Left renal pelvis (tissue), 4 donors: Measurements from ENCODE around the gene DPP6. TPM values are rescaled to one million over a fixed set of nuclear protein-coding genes. Genes with fewer than 3 reads are reported as not detected.

Experiments
- DNase-seq, 4 donors: peaks; one replicate each; pipeline ENCODE4 v3.0.0-alpha.2; 2013; ENCODE audit warnings: low read depth in 4 of 4, low spot score in 3 of 4
- polyA plus RNA-seq, 4 donors: library from polyadenylated mRNA; unstranded; fragments of 120-200 nt; gene quantifications; one replicate each; pipeline ENCODE4 v1.2.1, GENCODE V29; 2013; ENCODE audit not compliant: insufficient read length in 4 of 4

The DPP6 gene
- polyA plus RNA-seq, 4 donors = 43.7 to 155 (median 50.3) TPM

DNA sequence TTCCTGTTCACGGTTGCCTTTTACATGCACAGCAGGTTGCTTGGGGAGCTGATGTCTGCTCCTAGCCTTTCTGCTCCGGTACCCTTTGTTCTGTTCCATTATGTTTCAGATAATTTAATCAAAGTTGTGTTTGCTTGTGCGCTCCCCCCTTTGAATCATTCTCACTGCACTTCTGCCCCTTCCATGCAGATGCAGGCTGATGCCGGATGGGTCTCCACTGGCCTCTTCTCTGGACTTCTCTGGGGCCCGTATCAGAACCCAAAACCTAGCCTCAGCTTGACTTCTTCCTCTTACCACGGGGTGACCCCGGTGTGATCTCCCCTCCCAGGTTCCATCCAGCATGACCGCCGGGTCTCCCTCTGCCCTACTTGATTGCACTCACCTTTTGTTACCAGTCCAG lies 272.0 kb downstream of the DPP6 start:
- no peak for DNase-seq

DNA sequence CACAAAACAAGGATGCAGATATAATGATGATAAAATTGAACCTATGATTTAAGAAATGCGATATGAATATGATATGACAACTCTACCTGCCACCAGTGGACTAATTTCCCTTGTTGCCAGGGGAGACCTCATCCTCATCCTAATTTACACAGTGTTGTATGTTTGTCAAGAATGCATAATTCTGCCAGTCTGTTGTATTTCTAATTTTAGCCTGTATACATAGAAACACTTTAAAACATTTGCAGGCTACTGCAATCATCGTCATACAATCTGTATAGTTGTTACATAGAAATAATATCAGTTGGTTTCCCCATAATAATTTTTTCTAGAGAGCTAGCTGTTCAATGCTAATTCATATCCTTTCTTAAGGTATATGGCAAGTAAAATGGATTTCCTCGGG lies 274.2 kb downstream of the DPP6 start:
- no peak for DNase-seq

DNA sequence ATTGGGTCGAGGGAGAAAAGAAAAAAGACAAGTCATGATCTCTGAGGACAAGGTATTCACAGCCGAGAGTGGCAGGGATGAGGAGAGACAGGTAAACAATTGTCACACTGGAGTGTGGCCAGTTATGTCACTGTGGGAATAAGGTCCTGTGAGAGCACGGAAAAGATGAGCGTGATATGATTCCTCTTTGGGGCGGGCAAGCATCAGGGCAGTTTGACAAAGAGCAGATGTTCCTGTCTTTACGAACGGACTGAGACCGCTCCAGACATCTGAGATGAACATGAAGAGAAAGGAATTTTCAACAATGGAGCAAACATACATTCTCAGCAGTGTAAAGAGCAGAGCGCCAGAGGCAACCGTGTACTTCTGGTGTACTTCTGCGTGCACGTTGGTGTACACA lies 278.1 kb downstream of the DPP6 start:
- no peak for DNase-seq

DNA sequence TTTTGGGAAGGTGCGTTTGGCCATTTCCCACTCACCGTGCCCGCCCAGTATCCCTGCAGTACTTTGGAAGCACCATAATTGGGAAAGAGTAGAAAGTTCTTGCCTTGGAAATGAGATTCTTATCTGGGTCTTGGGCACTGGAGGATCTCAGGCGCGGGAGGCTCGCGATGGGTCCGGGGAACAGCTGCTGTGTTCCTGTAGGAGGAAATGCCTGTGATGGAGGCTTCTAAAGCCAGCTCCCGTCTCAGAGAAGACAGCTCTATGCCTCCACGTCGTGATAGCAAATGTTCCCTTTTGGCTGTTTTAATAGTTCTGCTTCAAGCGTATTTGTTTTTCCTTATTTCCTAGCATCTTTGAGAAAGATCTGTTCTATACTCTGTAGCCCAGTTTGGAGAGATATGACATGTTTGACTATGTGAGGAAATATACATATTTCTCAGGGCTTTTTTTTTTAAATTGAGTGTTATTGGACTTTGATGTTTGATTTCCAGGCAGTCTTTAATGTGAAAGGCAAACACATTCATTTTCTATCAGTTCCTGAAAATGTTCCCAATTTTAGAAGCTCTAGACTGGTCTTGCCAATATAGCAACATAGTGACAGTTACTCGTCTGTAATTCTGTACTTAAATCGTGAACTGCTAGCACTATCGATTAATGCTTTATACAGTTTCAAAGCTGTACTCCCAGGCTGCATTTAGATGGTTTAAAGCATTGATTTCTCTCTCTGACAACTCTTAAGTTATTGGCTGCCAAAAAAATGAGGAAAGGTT lies 280.8 kb downstream of the DPP6 start:
- DNase-seq = no peak

DNA sequence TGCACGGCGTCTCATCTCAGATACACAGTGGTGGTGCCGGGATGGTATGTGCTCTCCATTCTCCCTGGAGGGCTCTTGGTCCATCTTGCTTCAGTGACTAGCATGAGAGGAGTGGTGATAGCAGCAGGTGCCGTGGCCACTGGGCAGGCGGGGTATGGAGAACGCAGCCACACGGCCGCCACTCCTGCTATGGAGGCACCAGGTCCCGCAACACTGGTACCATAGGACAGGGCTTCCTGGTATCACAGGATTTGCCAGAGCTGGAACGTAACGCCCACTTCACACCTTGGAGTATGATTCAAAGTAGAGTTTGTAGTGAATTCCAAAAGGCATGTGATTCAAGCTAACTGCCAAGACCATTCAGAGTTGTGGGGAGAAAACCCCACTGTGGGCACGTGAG lies 284.1 kb downstream of the DPP6 start:
- no peak for DNase-seq

DNA sequence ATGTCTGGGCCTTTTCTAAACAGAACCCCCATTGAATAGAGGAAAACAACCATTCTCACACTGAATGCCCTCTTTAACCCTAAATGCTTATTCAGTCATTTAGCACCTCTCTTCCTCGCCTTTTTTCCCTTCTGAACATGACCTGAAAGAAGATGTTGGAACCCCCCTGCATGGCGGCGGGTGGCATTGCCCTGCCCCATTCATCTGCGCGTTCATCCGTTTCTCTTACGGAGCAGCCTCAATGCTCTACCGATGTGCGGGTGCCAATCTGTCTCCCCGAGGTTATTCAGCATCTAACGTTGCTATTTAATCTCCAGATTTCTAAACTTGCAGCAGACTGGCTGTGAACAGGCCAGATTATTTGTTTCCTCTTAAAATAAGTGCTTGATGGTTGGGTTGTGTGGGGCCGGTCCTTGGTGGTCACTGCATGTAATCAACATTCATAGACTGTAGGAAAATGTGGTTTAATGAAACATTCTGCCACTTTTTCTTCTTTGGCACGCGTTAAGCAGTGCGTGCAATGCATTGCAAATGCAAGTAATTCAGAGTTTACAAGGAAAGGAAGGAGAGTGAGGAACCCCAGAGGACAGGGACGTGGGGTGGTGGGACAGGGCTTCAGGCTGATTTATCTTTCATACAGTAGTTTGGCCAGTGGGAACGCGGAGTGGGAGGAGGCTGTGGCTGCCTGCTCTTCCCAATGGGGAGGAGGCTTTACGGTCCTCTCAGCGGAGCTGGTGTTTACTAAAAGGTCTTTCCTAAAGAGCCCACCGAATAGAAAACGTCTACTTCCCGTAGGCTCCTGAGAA lies 286.7 kb downstream of the DPP6 start:
- DNase-seq = no peak

DNA sequence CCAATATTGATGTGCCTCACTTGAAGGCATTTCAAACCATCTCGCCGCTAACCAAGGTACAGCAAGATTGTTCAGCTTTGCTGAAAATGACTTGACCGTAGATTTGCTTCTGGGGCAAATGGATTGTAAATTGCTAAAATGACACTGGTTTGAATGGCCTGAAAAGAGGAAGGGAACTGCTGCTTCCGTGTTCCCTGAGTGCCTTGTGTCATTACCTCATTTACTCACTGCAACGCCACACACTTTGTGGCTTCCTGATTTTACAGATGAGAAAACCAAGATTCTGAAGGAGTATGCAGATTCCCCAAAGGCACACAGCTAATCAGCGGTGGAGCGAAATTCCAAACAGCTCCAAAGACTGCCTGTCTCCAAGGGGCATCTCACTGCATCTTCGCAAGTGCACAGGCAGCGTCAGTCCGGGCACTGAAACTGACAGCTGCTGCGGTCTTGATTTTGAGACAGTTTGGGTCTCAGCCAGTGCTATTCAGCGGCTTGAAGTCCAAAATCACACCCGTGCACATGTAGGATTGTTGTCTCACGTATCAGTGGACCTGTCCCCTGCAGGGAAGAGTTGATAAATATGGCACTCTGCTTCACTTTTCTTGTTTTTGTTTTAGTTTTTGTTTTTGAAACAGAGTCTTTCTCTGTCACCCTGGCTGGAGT lies 290.9 kb downstream of the DPP6 start:
- no peak for DNase-seq

DNA sequence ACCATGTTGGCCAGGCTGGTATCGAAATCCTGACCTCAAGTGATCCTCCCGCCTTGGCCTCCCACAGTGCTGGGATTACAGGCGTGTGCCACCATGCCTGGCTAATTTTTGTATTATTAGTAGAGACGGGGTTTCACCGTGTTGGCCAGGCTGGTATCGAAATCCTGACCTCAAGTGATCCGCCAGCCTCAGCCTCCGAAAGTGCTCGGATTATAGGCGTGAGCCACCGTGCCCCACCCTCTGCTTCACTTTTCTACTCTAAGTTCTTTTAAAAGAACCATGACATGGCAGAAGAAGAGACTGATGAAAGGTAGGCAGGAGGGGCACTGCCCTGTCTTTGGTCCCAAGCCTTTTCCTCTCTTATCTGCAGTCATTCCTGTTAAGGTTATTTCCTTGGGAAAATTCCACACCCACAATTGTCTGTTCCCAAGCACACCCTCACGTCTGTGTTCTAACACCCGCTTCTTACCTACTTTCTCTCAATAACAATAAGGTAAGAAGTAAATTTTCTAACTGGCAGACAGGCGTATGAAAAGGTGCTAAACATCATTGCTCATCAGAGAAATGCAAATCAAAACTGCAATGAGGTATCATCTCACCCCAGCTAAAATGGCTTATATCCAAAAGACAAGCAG lies 291.7 kb downstream of the DPP6 start:
- no peak for DNase-seq

DNA sequence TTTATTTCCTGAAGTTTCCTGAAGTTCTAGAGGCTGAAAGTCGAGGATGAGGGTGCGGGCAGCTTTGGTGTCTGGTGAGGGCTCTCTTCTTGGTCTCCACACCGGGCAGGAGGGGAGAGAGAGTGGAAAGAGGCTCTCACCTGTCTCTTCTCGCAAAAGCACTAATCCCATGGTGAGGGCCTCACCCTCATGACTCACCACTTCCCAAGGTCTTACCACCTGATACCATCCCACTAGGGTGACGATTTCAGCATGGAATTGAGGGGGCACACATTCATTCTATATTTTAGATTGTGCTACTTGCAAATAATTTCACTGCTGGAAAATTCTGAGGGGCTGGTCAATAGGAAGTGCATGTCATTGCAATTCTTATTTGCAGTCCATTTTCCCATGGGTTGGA lies 292.9 kb downstream of the DPP6 start:
- no peak for DNase-seq

DNA sequence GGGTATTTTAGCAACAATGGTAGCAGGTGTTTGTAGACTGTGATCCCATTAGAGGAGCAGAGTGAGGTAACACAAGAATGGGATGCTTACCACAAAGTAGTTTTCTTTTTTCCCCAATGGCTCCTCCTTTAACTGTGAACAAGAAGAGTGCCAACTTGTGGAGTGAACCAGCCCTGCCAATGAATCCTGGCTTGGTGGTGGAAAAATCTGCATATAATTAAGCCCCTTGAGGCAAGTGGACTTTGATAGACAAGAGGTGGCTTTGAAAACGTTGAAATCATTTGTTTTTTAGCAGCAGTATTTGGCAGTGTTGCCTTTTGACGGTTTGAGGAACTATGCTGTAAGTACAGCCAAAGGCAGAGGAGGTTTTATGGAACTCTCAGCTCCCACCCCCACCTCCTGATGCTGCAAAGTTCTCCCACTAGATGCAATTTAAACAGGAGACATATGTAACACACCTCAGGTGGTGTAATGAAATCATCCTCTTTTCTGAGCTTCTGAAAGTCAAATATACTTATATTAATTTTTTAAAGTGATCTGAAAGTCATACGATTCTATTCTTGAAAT lies 295.6 kb downstream of the DPP6 start:
- DNase-seq = no peak

DNA sequence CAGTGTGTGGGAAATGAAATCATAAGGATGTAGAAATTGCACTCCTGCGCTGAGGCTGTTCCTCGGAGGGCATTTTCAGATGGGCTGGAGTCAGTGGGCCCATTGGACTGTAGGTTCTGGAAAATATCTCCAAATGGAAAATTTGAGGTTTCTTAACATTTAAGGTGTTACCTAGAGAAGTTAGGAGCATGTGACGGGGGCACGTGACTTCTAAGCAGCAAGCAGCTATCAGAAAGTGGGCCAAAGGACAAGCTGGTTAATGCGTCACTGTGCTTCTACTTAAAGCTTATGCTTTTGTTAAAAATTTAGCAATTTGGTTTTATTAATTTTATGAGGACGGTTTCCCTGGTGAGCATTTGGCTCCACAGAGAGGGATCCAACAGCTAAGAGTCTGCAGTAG lies 298.7 kb downstream of the DPP6 start:
- DNase-seq = no peak

DNA sequence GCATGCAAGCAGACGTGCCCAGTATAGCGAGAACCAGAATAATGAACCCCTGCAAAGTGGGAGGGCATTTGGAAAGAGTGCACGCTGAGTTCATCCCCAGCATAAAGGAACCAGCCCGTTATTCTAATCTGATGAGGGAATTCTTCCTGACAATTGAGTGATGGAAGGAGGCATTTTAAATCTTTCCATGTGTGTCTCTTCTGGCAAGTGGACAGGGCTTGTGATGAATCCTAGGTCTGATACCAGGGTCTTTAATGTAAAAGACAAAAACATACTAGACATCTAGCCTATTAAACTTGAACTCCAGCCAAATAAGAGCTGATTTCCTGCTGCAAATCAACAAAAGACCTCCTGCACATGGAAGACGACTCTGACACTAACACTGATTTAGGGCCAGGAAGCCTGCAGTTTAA lies 301.2 kb downstream of the DPP6 start:
- no peak for DNase-seq

DNA sequence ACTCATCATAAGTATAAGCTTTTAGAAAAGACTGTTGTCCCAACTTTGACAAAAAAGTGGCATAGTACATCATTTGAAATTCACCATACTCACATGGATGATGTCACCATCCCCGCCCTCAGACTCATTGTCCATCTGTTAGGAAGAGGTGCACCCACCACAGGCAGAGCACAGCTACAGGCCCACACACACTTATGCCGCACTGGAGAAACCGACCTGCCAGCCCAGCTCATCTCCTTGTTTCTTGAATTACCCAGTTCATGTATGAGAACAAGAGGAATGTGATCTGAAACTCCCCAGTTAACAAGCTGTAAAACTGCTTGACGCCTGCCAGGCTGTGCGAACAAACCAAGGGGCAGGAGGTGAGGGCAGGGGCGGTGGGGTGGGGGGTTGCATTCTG lies 312.0 kb downstream of the DPP6 start:
- no peak for DNase-seq

DNA sequence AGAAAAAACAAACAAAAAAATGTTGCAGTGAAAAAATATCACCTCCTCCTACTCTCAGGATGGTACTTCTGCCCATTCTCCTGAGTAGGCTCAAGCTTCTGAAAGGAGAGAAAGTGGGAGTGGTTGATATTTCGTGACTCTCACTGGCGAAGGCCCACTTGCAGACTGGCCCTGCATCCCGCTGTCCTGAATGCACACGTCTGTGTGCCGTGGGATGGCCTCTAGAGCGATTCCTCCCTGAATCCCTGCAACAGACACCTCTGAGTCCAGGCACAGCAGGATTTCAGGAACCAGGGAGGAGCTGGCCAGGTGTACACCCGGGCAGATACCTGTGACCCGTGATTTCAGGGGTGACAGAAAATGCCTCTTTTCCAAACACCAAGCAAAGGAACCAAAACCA lies 319.2 kb downstream of the DPP6 start:
- no peak for DNase-seq

DNA sequence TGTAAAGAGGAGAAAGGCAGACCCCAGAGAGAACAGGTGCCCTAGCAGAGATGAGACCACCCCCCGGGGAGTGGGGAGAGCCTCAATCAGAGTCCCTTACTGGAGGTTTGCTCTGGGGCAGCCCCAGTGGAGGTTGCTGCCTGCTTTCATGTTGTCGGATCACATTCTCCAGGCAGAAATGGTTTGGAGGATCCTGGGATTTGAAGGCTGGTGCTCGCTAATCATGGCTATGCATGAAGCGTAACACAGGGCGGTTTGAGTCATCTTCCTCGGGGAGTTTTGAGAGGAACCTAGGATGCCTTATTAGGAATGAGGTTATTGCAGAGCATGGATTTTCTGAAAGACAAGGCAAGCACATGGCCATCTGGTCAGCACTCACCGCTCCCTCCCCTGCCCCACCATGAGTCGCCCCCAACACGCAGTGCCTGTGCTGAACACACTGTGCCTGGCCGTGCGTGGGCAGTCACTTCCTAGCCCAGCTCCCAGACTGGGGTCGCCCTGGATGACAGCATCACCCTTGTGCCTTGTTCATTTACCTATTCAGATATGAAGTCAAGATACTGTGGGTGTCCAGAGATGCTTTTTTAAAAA lies 319.9 kb downstream of the DPP6 start:
- DNase-seq = no peak

DNA sequence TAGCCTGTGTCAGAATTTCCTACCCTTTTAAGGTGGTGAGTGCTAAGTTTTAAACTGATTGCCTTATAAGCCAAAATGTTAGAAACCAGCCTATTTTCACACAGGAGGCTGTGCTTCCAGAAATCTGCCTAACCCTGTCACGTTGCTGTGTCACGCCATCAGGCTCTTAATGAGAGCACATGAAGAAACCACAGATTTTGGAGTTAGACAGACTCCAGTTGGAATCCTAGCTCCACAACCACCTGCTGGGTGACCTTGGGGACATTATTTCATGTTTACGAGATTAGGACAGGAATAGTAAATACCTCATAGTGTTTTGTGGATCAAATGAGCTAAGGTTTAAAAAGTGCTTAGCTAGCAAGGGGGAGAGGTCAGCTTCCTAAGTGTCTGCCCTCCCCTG lies 321.8 kb downstream of the DPP6 start:
- no peak for DNase-seq

DNA sequence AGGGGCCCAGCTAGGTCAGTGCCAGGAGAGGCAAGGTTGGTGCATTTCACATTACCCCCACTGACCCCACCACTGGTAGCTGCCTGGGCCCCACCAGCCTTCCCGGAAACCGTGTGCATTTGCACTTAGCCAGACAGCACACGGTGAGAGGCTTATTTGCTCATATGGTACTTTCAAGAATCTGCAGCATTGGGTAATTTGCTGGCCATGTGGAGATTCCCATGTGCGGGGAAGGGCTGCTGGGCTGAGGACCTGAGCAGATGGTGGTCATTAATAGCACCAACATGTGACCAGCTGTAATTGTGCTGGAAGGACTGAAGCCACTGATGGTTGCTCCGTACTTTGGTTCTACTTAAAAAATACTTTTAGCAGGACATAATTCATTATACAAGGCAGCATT lies 323.8 kb downstream of the DPP6 start:
- DNase-seq = no peak

DNA sequence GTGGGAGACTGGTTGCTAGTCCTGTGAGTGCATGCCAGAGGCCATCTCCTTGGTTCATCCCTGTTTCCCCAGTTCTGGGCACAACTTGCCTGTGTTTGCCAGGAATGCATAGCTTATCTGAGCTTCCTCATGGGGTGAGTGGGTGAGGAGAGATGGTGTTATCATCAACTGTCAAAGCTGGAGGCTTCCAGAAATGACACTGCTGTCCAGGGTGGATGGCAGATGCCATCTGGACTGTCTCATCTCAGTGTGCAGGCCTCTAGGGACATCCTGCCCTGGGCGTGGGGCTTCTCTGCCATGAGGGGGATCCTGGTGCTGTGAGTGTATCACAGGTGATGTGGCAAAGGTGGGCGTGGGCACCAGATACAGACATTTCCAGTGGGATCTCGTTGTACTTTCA lies 328.6 kb downstream of the DPP6 start:
- DNase-seq = no peak

DNA sequence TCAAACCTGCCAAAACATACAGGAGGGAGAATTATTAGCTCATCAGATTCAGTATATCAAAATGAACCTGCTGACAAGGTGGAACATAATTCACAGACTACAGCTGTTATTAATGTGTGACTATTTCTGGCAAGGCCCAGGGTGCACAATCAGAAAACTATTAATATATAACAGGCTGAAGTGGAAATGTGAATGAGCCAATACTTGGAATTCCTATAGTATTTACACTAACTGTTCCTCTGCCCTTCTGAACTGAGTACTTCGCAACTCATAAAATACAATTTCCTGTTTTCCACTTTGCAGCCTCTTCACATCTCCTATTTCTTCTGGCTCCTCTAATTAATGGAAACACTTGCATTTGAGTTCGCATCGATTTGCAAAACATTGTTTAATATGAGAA lies 330.8 kb downstream of the DPP6 start:
- DNase-seq = peak in 1 of 4 donors; percentile 16

DNA sequence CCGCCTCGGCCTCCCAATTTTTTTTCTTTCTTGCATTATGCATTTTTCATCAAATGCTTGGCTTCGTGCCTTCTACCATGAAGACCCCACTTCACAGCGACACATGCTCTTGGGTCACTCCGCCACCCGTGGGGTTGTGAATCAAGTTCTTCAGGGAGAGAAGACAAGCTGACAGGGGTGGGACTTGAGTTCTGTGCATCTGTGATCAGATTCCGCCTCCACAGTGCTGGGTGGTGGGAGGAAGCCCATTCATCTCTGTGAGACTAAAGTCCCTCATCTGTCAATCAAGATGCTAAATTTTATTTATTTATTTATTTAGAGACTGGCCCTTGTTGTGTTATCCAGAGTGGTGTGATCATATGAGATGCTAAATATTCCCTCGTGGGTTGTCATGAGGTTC lies 333.0 kb downstream of the DPP6 start:
- no peak for DNase-seq

DNA sequence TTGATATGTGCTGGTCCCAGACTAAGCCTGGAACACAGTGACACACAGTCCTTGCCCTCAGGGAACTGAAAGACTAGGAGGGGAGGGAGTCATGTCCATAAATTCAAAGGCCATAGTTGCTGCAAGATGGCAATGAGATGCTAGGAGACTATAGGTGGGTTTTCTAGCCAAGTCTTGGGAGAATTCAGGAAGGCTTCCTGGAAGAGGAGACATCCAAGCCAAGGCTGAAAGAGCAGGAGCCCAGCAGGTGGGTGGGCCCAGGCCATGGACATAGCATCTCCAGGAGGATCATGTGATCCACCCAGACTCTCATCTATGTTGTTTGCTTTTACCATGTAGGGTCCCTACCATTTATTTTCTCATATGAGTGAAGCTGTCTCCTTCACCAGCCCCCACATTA lies 335.1 kb downstream of the DPP6 start:
- DNase-seq = no peak
